CD14-positive monocyte (primary cell): ENCODE measurements around the gene ANKRD18B. TPM values are rescaled to one million over a fixed set of nuclear protein-coding genes. Genes with fewer than 3 reads are reported as not detected.

ENCODE experiments used
- DNase-seq, 3 donors: peaks; one replicate each; pipeline ENCODE4 v3.0.0-alpha.2; 2011 to 2022
- H2AFZ ChIP-seq: 2 replicates; pipeline ENCODE4 v1.6.0; 2012; ENCODE audit warnings: mild to moderate bottlenecking, low read depth, low read length, inconsistent platforms; ENCODE audit not compliant: insufficient read depth, poor library complexity, severe bottlenecking
- H3K27ac ChIP-seq, 2 donors: 1 replicate in 1 of 2; 2 replicates in 1 of 2; pipeline ENCODE4 v1.5.1; 2012 to 2013; ENCODE audit warnings: low read length in 2 of 2, control low read depth in 1 of 2, inconsistent platforms in 1 of 2, low read depth in 1 of 2, mild to moderate bottlenecking in 1 of 2
- H3K27me3 ChIP-seq, 2 donors: one replicate each; pipeline versions ENCODE4 v1.6.0 to v1.6.1; 2011 to 2013; ENCODE audit warnings: low read length in 2 of 2; ENCODE audit not compliant: control insufficient read depth in 2 of 2, insufficient read depth in 2 of 2
- H3K36me3 ChIP-seq, 2 donors: replicated peaks in 1 of 2; 1 replicate in 1 of 2; 2 replicates in 1 of 2; pipeline versions ENCODE4 v1.5.1 to v1.6.1; 2012 to 2013; ENCODE audit warnings: low read length in 2 of 2, control low read depth in 1 of 2, inconsistent platforms in 1 of 2, mild to moderate bottlenecking in 1 of 2; ENCODE audit not compliant: insufficient read depth in 2 of 2, control insufficient read depth in 1 of 2
- H3K4me1 ChIP-seq, 2 donors: 1 replicate in 1 of 2; 2 replicates in 1 of 2; pipeline versions ENCODE4 v1.5.1 to v1.6.1; 2012 to 2013; ENCODE audit warnings: low read length in 2 of 2, control low read depth in 1 of 2, inconsistent platforms in 1 of 2, mild to moderate bottlenecking in 1 of 2, moderate library complexity in 1 of 2; ENCODE audit not compliant: insufficient read depth in 2 of 2, control insufficient read depth in 1 of 2
- H3K4me2 ChIP-seq: replicated peaks from 2 replicates; pipeline ENCODE3; 2012; ENCODE audit warnings: low read length, moderate library complexity, mild to moderate bottlenecking; ENCODE audit not compliant: poor library complexity, severe bottlenecking; ENCODE audit errors: extremely low read depth
- H3K4me3 ChIP-seq, 3 experiments: fragments of 200-600 bp in 1 of 3; sonication (generic) in 1 of 3; replicated peaks in 1 of 3; 1 replicate in 2 of 3; 2 replicates in 1 of 3; pipeline ENCODE4 v1.5.1; 2011 to 2013; ENCODE audit warnings: low read length in 3 of 3, mild to moderate bottlenecking in 3 of 3, control low read depth in 2 of 3, low read depth in 2 of 3, inconsistent platforms in 1 of 3, moderate library complexity in 1 of 3
- H3K79me2 ChIP-seq: 2 replicates; pipeline ENCODE4 v1.6.0; 2012; ENCODE audit warnings: mild to moderate bottlenecking, control low read depth, inconsistent platforms, low read length, moderate library complexity; ENCODE audit not compliant: insufficient read depth
- H3K9ac ChIP-seq: 2 replicates; pipeline ENCODE4 v1.6.0; 2017; ENCODE audit warnings: low read length, mild to moderate bottlenecking; ENCODE audit not compliant: insufficient read depth, poor library complexity, severe bottlenecking
- H3K9me3 ChIP-seq, 2 donors: replicated peaks in 1 of 2; 1 replicate in 1 of 2; 2 replicates in 1 of 2; pipeline versions ENCODE4 v1.5.1 to v1.6.1; 2012 to 2013; ENCODE audit warnings: low read length in 2 of 2, control low read depth in 1 of 2; ENCODE audit not compliant: control insufficient read depth in 1 of 2, insufficient read depth in 1 of 2
- H4K20me1 ChIP-seq: 2 replicates; pipeline ENCODE4 v1.6.0; 2012; ENCODE audit warnings: mild to moderate bottlenecking, low read length, control low read depth, moderate library complexity; ENCODE audit not compliant: insufficient read depth
- H3K27ac Mint-ChIP-seq, 7 donors: one replicate each; pipeline ENCODE4 v1.8.0; 2020; ENCODE audit warnings: mild to moderate bottlenecking in 7 of 7, mixed read lengths in 7 of 7, moderate library complexity in 6 of 7, inconsistent platforms in 2 of 7
- H3K27me3 Mint-ChIP-seq, 3 donors: one replicate each; pipeline ENCODE4 v1.8.0; 2021 to 2022; ENCODE audit warnings: low read depth in 3 of 3, mild to moderate bottlenecking in 3 of 3, mixed read lengths in 3 of 3, moderate library complexity in 3 of 3, inconsistent platforms in 1 of 3
- H3K36me3 Mint-ChIP-seq, 2 donors: one replicate each; pipeline ENCODE4 v1.8.0; 2020; ENCODE audit warnings: mixed read lengths in 2 of 2, inconsistent platforms in 1 of 2, mild to moderate bottlenecking in 1 of 2
- H3K4me1 Mint-ChIP-seq: one replicate; pipeline ENCODE4 v1.8.0; 2020; ENCODE audit warnings: mild to moderate bottlenecking, mixed read lengths
- H3K4me3 Mint-ChIP-seq, 2 donors: one replicate each; pipeline ENCODE4 v1.8.0; 2020; ENCODE audit warnings: mild to moderate bottlenecking in 2 of 2, mixed read lengths in 2 of 2, moderate library complexity in 1 of 2
- H3K9me3 Mint-ChIP-seq, 7 donors: one replicate each; pipeline ENCODE4 v1.8.0; 2020 to 2022; ENCODE audit warnings: mixed read lengths in 7 of 7, mild to moderate bottlenecking in 6 of 7, moderate library complexity in 6 of 7, inconsistent platforms in 2 of 7
- WGBS: methylation state at CpG from one replicate; pipeline ENCODE4 v1.1.5; 2013; ENCODE audit warnings: missing lambda C conversion rate; ENCODE audit not compliant: insufficient coverage; 5-methylcytosine and 5-hydroxymethylcytosine counted together
- intact Hi-C, 2 donors: fragments of 100-400 bp; cut with micrococcal nuclease; formaldehyde crosslinking; loops; one replicate each; pipeline versions ENCODE4 v1.15.0 to v1.15.1; 2023
- polyA plus RNA-seq, 3 donors: library from polyadenylated mRNA; depleted of rRNA in 1 of 3; unstranded in 2 of 3; stranded (reverse) in 1 of 3; fragments of 300-500 nt in 2 of 3; fragments of >200 nt in 1 of 3; fragmentation: Illumina TruSeq in 2 of 3; gene quantifications; 1 replicate in 2 of 3; 2 replicates in 1 of 3; pipeline ENCODE4 v1.2.3, GENCODE V29; 2012 to 2021
- small RNA-seq: library from RNA; depleted of rRNA; stranded (forward); fragments of <200 nt; gene quantifications from one replicate; pipeline ENCODE3, GENCODE V24; 2012; ENCODE audit warnings: low read depth; ENCODE audit not compliant: insufficient read length
- TF ChIP-seq, protein P1 (sequence below): fragments of 200-600 bp; IDR thresholded peaks from one replicate; pipeline ENCODE4 v1.8.0; 2022; ENCODE audit warnings: antibody characterized with exemption, mild to moderate bottlenecking

Gene ANKRD18B
- polyA plus RNA-seq, 3 donors, result not detected

DNA sequence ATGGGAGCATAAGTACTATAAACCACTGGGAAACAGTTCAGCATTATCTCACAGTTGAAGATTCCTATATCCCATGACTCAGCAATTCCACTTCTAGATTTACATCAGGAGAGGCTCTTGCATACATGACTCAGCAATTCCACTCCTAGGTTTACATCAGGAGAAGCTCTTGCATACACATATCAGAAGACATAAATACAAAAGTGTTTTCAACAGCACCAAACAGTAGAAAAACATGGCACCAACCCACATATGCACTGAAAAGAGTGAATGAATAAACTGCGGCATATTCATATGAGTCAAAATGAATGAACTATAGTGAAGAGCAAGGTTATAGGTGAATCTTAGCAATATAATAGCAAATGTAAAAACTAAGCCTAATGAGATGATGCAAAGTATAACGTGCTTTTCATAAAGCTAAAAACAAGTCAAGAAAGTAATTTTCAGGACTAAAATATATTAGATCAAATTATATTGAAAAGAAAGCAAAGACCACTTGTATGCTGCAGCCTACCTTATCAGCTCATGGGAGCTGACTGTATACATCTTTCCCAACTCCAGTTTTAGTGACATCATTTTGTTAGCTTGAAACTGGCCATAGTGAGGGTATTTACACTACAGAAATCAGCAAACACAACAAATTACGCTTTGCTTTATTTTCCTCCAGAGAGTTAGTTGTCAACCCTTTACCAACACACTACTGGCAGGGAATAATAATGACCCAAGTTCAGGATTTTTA lies 95.8 kb downstream of the ANKRD18B start:
- Histone ChIP-seq H3K79me2 (no peaks in the 10 kb centered on the region), H2AFZ (no peak overlapping the region), H4K20me1 (no peaks in the 10 kb centered on the region), H3K36me3 (no peaks in the 10 kb centered on the region), H3K9me3 (no peaks in the 10 kb centered on the region), H3K4me2 (no peak overlapping the region), H3K27me3 (no peaks in the 10 kb centered on the region), H3K4me1 (no peaks in the 10 kb centered on the region), H3K4me3 (no peak overlapping the region), H3K27ac (no peak overlapping the region), H3K9ac (no peak overlapping the region)
- Mint-ChIP-seq H3K4me3 (no peak overlapping the region), H3K27me3 (peaks cover 2 to 8% (median 5%) of the 10 kb centered on the region in 3 donors), H3K36me3 (no peaks in the 10 kb centered on the region), H3K27ac (no peak overlapping the region), H3K9me3 (no peaks in the 10 kb centered on the region), H3K4me1 (peaks cover 7% of the 10 kb centered on the region)
- TF ChIP-seq, protein P1, sequence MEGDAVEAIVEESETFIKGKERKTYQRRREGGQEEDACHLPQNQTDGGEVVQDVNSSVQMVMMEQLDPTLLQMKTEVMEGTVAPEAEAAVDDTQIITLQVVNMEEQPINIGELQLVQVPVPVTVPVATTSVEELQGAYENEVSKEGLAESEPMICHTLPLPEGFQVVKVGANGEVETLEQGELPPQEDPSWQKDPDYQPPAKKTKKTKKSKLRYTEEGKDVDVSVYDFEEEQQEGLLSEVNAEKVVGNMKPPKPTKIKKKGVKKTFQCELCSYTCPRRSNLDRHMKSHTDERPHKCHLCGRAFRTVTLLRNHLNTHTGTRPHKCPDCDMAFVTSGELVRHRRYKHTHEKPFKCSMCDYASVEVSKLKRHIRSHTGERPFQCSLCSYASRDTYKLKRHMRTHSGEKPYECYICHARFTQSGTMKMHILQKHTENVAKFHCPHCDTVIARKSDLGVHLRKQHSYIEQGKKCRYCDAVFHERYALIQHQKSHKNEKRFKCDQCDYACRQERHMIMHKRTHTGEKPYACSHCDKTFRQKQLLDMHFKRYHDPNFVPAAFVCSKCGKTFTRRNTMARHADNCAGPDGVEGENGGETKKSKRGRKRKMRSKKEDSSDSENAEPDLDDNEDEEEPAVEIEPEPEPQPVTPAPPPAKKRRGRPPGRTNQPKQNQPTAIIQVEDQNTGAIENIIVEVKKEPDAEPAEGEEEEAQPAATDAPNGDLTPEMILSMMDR, result no peak
- intact Hi-C loops, result no loop called here
- DNase-seq, result peak; percentile 13 to 60 (median 59)
- no CpG with 5 or more reads among the region's 3 CpGs for WGBS

DNA sequence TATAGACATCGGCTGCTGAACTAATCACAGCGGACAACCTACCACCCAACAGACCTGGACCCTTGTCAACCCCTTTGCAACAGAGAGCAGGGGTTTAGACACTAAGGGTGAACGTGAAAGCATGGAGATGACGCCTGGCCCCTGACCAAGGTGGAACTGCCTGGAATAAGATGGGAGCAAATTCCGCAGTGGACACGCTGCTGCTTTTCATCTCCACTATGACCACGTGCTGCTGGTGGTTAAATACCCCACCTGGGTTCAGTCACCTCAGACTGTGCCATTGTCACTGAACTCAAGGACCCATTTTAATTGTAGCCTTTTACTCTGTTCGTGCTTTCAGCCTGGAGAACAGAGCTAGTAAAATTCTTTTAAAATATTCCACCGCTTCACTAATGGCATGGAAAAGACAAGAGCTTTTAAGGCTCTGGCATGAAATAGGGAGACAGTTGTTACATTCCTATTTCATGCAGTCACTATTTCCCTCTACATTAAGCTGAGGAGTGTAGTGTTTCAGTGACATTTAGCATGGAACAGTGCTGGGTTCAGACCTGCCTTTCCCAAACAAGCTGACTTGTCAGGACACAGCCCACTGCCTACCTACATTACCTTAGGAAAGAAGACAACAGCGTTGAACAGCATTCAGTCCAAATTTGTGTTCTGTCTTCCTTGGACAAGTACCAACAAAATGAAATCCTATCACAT lies 96.8 kb downstream of the ANKRD18B start:
- no peaks in the 10 kb centered on the region for H3K79me2 ChIP-seq
- no peak overlapping the region for H3K4me2 ChIP-seq
- Mint-ChIP-seq H3K27me3 (peaks cover 4 to 8% (median 5%) of the 10 kb centered on the region in 3 donors), H3K4me1 (peaks cover 7% of the 10 kb centered on the region), H3K9me3 (no peaks in the 10 kb centered on the region), H3K27ac (no peak overlapping the region), H3K4me3 (no peak overlapping the region), H3K36me3 (no peaks in the 10 kb centered on the region)
- DNase-seq, result no peak
- H3K27me3 ChIP-seq, result no peaks in the 10 kb centered on the region
- intact Hi-C loops, result no loop called here
- H3K9ac ChIP-seq, result no peak overlapping the region
- TF ChIP-seq, protein P1, result no peak
- no peaks in the 10 kb centered on the region for H4K20me1 ChIP-seq
- no peak overlapping the region for H2AFZ ChIP-seq
- no peak overlapping the region for H3K4me3 ChIP-seq
- H3K27ac ChIP-seq, result no peak overlapping the region
- 93% methylated on average over 5 of the region's 10 CpGs for WGBS
- H3K4me1 ChIP-seq, result no peaks in the 10 kb centered on the region
- no peaks in the 10 kb centered on the region for H3K9me3 ChIP-seq
- H3K36me3 ChIP-seq, result no peaks in the 10 kb centered on the region

Small RNA genes within 50 kb of the gene (small RNA-seq; reads per million reads assigned to genes)
- not detected for gene AL139008.1
- gene PRSS3P4, result not detected

Other genes starting within 250 kb of the ANKRD18B start
- 10 to 100 TPM in 1 of 3 donors, 1 to 10 TPM in 2; 4.3 to 26.3 (median 8.1) TPM for gene NFX1, start 233.7 kb upstream of the ANKRD18B start, polyA plus RNA-seq
- not detected for gene AQP7, start 121.7 kb upstream of the ANKRD18B start, polyA plus RNA-seq
- gene AQP3, start 76.7 kb upstream of the ANKRD18B start, polyA plus RNA-seq, result under 1 TPM; 0.39 to 0.70 (median 0.63) TPM
- gene NOL6, start 50.3 kb upstream of the ANKRD18B start, polyA plus RNA-seq, result 10 to 100 TPM in 2 of 3 donors, 1 to 10 TPM in 1; 4.6 to 21.9 (median 10.1) TPM